Measurements from ENCODE around the gene RYK. TPM values are rescaled to one million over a fixed set of nuclear protein-coding genes. Genes with fewer than 3 reads are reported as not detected.

RYK gene
- total and polyA plus RNA-seq, 2 donors (not counting 3 experiments of a cell fraction or from before 2014, with no cell fraction given), result 23.8 to 48.3 TPM

DNA sequence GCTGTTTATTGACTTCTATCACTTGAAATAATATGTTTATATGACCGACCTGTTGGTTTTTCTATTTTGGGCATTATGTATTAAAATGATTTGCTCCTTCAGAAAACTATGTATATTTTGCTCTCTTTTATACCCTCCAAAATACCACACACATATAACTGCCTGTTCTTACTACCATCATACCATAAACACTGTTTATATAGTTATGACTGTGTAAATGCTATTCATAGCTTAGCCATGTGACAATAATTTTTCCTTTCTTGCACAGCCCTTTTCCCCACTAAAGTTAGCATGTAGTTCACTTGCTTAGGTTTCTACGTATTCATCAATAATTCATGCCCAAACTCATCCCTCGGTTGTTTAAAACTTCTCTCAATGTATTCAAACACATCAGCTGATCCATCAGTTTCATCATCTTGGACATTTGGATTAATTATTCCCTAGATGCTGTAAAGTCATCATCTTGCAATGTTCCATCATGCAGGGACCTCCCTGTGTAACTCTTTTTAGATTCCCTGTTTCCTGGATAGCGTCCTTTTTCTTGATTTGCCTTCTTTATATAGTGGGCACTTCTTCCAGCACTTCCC is 8.2 kb upstream of the RYK start:
- DNase-seq (ENCODE audit: low read depth, low spot score) (no peak), FAIRE-seq (no peak)
- no peak overlapping the region for H3K9ac ChIP-seq (replicated peaks; ENCODE audit: extremely low read depth, insufficient read depth, low read length)
- no peaks in the 10 kb centered on the region for H3K79me2 ChIP-seq (ENCODE audit: control insufficient read depth, insufficient read depth, low read length)
- H3K27me3 ChIP-seq (ENCODE audit: control insufficient read depth in 2 of 2, insufficient read depth in 2 of 2, low read length in 2 of 2), result peaks cover 0 to 11% of the 10 kb centered on the region in 2 experiments
- POLR2A ChIA-PET, result no interaction called here
- H2AFZ ChIP-seq (ENCODE audit: low read depth, low read length), result no peak overlapping the region
- no peaks in the 10 kb centered on the region for H3K9me3 ChIP-seq (replicated peaks; ENCODE audit: control insufficient read depth, insufficient read depth, low read length)
- H4K20me1 ChIP-seq (replicated peaks; ENCODE audit: control insufficient read depth, extremely low read depth, insufficient read depth, low read length), result no peaks in the 10 kb centered on the region
- CTCF ChIA-PET, result interaction anchor here (1.1 to 2.1 kb wide), 3 partner anchors 8 to 41 kb away, joined by 3 to 6 read pairs (median 3); partner anchors contain the start of gene RYK
- no peak overlapping the region for H3K27ac ChIP-seq (ENCODE audit: insufficient read depth, low read depth, low read length)
- TF ChIP-seq, protein P1, sequence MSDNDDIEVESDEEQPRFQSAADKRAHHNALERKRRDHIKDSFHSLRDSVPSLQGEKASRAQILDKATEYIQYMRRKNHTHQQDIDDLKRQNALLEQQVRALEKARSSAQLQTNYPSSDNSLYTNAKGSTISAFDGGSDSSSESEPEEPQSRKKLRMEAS (IDR thresholded peaks at IDR 0.05; ENCODE audit: insufficient read depth, insufficient read length), result no peak
- TF ChIP-seq POLR2AphosphoS5 (IDR thresholded peaks at IDR 0.05; ENCODE audit: insufficient read depth, low read depth, low read length) (no peak), FOS (IDR thresholded peaks at IDR 0.05; ENCODE audit: borderline replicate concordance, insufficient read depth, low read length) (no peak), POLR2A (IDR thresholded peaks at IDR 0.05; ENCODE audit: low read depth, low read length) (no peak), GATA2 (IDR thresholded peaks at IDR 0.05; ENCODE audit: insufficient read depth, insufficient read length, low read depth, low read length) (no peak), EZH2 (IDR thresholded peaks at IDR 0.05; ENCODE audit: borderline replicate concordance, low read depth, low read length, severe bottlenecking) (no peak), MYC (IDR thresholded peaks at IDR 0.05; ENCODE audit: low read depth, low read length) (no peak), JUN (IDR thresholded peaks at IDR 0.05; ENCODE audit: borderline replicate concordance, insufficient read depth, insufficient read length, low read depth) (no peak)
- TF ChIP-seq, protein P2, sequence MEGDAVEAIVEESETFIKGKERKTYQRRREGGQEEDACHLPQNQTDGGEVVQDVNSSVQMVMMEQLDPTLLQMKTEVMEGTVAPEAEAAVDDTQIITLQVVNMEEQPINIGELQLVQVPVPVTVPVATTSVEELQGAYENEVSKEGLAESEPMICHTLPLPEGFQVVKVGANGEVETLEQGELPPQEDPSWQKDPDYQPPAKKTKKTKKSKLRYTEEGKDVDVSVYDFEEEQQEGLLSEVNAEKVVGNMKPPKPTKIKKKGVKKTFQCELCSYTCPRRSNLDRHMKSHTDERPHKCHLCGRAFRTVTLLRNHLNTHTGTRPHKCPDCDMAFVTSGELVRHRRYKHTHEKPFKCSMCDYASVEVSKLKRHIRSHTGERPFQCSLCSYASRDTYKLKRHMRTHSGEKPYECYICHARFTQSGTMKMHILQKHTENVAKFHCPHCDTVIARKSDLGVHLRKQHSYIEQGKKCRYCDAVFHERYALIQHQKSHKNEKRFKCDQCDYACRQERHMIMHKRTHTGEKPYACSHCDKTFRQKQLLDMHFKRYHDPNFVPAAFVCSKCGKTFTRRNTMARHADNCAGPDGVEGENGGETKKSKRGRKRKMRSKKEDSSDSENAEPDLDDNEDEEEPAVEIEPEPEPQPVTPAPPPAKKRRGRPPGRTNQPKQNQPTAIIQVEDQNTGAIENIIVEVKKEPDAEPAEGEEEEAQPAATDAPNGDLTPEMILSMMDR (IDR thresholded peaks at IDR 0.05; ENCODE audit: extremely low read depth in 1 of 2, insufficient read depth in 1 of 2, low read depth in 1 of 2, low read length in 2 of 2), result no peak
- H3K9me1 ChIP-seq (replicated peaks; ENCODE audit: control insufficient read depth, extremely low read depth, insufficient read depth, low read length), result no peaks in the 10 kb centered on the region
- dilution Hi-C loops (cut with MboI; ENCODE audit: extremely low pct_ligation_motif_present, low sequenced_read_pairs) (no loop called here), intact Hi-C loops (cut with micrococcal nuclease) (no loop called here)
- no peak overlapping the region for H3K4me2 ChIP-seq (ENCODE audit: insufficient read depth, low read length)
- H3K4me3 ChIP-seq (replicated peaks in 1 of 3; ENCODE audit: insufficient read depth in 1 of 3, low read depth in 1 of 3, low read length in 3 of 3), result no peak overlapping the region
- H3K4me1 ChIP-seq (ENCODE audit: control insufficient read depth, extremely low read depth, insufficient read depth, low read length), result no peaks in the 10 kb centered on the region
- H3K36me3 ChIP-seq (ENCODE audit: control insufficient read depth in 2 of 2, extremely low read depth in 1 of 2, insufficient read depth in 2 of 2, low read length in 2 of 2), result no peaks in the 10 kb centered on the region
- BruUV-seq (replicated peaks), result no TSS peak

Data from endothelial cell of umbilical vein (primary cell).